ENCODE measurements around the gene ALLC.
"Not testable (repeated sequence)": the region's sequence is repeated elsewhere in the genome, so short reads cannot be mapped to it uniquely, and the experiment has no call there.

ALLC gene

DNA sequence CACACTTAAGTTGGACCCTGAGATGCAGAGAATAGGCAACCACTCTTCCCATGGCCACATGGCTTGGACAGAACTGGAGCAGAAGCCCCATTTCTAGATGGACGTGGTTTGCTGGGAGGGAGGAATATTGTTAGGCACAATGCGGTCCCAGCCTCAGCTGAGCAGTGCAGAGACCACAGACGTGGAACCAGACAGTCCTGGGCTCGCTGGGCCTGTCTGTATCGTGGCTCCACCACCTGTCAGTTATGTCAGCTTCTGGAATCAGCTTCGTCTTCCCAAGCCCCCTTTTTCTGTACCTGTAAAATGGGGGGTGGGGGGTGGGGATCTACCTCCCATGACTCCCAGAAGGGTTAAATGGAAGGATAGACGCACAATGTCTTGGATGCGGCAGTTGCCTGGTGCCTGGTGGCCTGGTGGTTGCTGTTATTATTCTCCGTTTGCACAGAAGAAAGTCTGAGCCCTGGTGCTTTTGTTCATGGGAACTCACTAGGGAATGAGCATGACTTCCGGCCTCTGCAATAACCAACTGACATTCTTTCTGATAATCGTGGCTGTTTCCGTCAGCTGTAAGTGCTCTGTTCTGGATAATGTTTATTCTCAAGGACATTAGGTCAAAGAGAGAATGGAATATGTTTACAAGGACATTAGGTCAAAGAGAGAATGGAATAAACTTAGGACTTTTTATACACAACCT is 31.7 kb upstream of the ALLC start:
- DNase-seq (ENCODE audit: extremely low read depth in 1 of 2, low read depth in 1 of 2): no peak

DNA sequence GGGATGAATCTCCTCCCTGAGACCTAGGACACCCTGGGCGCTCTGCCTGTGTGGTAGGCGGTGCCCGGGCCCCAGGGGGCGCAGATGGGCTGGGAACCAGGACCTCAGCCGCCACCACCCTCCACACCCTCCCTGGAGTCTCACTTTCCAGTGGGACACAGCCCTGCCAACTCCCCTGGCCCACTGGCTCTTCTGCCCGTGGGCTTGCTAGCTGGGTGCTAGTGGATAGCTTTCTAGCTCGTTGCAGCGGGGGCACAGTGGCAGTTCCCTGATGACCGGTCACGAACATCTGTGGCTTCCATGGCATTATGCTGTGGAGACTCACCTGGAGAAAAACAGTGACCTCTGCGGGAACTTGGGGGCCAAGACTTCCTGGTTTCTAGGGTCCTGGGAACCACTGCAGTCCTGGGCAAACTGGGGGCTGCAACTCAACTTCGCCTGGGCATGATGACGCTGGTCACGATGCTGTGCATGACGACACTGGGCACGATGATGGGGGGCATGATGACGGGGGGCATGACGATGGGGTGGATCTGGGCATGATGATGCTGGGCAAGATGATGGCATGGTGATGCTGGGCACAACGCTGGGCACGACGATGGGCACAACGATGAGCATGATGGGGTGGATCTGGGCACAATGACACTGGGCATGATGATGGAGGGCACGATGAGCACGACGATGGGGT is 31.0 kb upstream of the ALLC start:
- DNase-seq (ENCODE audit: extremely low read depth in 1 of 2, low read depth in 1 of 2): no peak

DNA sequence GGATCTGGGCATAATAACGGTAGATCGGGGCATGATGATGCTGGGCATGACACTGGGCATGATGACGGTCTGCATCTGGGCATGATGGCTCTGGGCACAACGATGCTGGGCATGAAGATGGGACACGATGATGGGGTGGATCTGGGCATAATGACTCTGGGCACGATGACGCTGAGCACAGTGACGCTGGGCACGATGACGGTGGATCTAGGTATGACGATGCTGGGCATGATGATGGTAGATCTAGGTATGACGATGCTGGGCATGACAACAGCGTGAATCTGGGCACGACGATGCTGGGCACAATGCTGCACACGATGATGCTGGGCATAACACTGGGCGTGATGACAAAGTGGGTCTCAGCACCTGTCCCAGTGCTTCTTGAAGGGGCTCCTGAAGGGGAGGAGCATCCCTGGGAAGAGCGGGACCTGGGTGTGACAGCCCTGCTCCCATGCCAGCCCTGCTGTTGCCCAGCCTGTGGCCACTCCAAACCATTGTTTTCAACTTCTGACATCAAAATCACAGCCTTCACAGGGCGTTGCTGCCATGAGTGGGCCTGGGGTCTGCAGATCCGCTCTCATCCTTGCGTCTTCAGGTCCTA is 30.4 kb upstream of the ALLC start:
- DNase-seq (ENCODE audit: extremely low read depth in 1 of 2, low read depth in 1 of 2): no peak

DNA sequence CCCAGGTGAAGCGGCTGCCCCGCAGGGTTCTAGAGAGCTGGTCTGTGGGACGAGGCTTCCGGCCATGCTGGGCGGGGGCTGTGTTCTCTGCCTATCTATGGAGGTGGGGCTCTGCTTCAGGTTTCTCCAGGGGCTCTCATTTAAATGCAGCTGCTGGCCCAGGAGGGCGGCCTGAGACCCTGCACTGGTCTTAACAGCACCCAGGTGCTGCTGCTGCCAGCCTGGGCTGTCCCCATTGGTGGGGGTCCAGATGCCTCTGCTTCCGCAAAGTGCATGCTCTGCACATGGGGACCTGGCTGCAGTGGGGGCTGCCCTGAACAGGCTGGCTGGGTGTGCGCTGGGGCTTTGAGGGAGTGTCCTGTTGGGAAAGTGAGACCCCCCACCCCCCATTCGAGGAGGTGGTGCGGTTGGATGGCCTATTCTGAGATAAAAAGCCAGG is 29.7 kb upstream of the ALLC start:
- DNase-seq (ENCODE audit: extremely low read depth in 1 of 2, low read depth in 1 of 2): no peak

DNA sequence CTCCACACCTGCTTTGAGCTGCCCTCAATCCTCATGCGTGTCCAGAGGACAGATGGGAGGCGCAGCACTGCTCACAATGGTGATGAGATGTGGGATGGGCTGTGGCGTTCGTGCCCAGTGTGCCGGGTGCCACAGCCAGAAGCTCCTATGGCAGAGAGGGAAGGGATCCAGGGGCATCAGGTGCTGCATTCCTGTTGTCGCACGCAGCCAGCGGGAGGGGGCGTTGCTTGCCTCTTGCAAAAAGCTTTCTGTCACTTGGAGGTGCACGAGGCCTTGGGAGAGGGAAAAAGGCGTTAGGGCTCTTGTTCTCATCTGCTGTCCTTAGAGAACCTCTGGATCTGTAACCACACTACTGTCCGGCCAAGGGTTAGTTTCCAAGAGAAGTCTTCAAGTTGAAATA is 29.2 kb upstream of the ALLC start:
- DNase-seq (ENCODE audit: extremely low read depth in 1 of 2, low read depth in 1 of 2): no peak

DNA sequence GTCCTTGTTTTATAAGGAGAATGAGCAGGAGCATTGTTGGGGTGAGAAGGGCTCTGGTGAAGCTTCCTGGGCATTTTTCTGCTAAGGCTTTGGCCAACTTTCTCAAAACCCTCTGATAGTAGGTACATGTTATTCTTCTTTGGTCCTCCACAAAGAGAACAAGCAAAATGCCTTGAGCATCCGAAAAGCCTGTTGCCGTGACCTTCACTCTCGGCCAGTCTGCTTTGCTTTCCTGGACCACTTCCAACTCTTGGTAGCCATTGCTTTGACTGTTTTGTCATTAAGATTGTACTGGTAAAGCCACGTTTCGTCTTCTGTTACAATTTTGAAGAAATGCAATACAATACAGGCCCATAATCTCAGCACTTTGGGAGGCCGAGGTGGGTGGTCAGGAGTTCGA is 27.4 kb upstream of the ALLC start:
- DNase-seq (ENCODE audit: extremely low read depth in 1 of 2, low read depth in 1 of 2): no peak

DNA sequence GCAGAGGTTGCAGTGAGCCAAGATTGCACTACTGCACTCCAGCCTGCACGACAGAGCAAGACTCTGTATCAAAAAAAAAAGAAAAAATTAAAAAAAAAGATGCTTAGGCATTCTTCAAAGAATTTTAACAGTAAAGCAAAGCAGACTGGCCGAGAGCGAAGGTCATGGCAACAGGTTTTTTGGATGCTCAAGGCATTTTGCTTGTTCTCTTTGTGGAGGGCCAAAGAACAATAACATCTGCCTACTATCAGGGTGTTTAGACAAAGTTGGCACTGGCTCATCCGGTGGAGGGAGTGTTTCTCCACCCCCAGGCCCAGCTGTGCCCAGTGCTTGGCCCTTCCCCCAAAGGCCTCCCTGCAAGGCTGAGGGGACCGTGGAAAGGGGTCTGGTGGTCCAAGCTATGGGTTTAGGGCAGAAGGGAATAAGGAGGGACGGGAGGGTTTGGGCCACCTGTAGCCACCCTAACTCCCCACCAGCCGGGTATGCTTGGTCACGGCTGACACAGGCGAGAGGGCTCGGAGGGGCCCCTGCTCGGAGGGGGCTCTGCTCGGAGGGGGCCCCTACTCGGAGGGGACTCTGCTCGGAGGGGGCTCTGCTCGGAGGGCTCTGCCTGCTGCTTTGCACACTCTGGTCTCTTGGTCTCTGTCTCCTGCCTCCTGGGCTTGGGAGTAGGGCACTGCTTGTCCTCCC is 26.7 kb upstream of the ALLC start:
- DNase-seq (ENCODE audit: extremely low read depth in 1 of 2, low read depth in 1 of 2): no peak

DNA sequence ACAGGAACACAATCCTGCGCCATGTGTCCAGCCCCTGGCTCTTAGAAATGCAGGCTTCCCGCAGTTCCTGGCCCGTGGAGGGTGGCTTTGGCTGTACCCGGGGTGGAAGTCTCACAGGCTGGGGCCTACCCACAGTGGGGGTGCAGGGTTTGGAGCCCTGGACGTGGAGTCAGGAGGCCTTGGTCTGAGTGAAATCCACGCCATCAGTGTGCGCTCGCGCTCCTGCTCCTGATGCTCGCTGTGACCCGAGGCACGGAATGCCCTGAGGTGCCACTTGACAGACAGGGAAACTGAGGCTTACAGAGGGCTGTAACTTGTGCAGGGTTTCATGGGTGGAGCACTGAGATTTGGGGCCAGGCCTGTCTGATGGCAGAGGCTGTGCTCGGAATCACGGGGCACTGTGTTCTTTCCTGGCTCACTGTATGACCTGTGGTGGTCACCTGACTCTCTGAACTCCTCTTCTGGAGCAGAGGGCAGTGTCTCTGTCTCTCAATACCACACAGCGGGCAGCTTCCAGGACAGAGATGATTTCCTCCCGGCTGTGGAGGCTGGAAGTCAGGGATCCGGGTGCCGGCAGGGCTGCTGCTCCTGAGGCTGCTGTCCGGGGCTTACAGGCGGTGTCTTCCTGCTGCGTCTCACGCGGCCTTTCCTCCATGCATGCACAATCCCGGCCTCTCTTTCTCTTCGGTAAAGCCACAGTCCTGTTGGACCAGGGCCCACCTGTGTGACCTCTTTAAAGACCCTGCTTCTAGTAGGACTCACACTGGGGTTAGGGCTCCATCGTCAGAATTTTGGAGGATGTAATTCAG is 25.9 kb upstream of the ALLC start:
- DNase-seq (ENCODE audit: extremely low read depth in 1 of 2, low read depth in 1 of 2): no peak

DNA sequence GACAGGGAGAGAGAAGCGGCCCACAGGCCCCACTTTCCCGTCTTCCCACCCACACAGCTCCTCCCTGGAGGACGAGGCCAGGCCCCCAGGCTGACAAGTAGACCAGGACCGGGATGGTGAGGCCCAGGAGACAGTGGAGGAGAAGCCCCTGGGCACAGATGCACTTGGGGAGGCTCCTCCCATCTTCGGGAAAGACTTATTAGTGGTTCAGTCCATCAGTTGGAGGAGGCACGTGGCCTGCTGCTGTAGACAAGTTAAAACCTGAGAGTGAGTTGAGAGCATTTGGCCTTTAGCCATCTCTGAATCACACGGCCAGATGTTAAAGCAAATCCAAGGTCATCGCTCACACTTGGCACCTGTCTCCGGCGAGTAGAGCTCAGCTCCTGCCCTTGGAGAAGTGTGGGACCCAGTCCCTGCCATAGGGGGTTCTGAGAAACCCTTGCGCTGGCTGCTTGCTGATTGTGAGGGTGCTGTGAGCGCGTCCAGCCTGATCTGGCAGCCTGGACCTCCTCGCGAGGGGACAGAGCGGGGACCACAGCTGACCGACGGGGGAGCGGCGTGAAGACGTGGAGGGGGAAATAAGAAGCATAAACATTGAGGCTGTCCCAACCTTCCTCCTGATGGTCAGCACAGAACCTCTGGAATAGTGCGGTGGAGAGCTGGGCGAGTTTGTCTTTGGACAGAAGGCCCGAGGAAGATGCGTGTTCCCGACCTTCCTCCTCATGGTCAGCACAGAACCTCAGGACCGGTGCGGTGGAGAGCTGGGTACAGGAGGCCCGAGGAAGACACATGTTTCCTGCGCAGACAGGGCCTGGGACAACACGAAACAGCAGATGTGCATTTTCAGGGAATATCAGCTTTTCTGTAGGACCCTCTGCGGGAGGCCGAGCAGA is 24.7 kb upstream of the ALLC start:
- DNase-seq (ENCODE audit: extremely low read depth in 1 of 2, low read depth in 1 of 2): no peak

DNA sequence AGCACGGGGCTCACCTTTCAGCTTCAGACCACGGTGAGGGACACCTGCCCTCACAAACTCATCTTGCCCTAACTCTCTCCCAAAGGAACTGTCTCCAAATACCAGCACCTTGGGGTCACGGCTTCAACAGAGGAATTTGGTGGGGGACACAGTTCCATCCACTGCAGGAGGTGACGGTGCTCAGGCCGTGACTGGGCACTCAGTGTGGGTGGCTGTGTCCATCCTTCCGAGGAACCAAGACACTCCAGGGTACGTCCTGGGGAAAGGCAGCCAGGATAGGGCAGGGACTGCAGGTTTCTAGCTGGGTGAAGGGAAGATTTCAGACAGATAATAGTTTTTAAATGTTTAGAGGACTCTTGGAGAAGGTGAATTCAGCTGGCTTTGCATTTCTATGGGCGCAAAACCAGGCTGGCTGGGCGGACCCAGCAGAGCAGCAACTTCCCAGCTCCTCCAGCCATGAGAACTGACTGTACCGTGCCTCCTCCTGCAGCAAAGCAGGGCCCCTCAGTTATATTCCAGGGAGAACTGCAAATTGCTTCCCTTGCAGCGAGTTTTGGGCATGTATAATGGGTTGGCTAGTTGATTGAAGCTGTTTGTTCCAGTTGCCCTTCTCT is 23.9 kb upstream of the ALLC start:
- no peak for DNase-seq (ENCODE audit: extremely low read depth in 1 of 2, low read depth in 1 of 2)

DNA sequence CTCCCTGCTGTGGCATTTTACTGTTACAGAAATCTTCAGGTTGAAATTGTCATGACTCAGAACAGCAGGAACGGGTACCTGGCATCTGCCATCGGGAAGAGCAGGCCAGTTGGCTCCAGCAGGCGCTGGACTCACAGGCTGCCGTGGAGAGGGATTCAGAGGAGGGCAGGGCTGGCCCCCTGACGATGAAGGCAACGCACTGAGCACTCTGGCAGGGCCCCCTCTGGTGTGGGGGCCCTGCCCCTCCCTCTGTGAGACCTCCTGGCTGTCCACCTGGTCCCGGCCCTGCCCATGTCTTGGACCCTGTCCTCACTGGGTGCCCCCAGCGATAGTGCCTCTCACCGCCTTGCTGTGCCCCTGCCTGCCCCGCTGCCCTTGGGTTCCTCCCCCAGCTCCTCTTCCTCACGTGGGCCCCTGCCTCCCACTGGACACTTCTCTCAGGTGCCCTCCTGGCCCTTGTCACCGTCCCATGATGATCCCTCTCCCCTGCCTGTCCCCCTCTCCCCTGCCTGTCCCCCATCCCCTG is 23.3 kb upstream of the ALLC start:
- DNase-seq (ENCODE audit: extremely low read depth in 1 of 2, low read depth in 1 of 2): no peak

DNA sequence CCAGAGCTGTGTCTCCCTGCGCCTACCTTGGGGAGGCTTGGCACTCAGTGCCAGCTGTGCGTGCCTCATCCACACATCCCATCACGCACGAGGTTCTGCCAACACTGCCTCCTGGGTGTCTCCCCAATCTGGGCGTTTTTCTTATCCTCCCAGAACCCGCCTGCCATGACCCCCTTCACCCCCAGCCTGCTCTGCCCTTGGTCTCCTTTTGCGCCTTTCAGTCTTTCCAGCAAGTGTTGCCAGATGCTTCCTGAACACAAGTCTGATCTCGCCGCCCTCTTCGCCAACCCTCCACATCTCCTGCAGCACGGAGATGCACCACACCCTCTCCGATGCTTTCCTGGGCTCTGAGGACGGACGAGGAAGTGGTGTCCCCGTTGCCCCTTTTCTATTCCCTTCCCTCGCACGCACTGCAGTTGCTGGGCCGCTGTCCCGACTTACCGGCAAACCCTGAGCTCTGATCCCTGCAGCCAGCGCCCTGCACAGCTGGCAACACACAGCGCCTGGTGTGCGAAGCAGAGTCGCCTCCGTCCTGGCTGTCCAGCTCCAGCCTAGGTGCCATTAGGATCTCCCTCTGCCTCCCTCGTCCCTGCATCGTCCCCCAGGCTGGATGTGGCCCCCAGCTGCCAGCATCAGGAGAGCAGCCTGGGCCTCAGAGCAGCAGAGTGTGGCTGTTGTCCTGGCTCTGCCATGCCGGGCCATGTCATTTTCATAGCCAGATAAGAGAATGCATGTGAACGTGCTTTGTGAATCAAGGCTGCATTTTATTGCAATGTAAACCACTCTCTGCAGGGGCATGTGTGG is 22.6 kb upstream of the ALLC start:
- DNase-seq (ENCODE audit: extremely low read depth in 1 of 2, low read depth in 1 of 2): no peak

DNA sequence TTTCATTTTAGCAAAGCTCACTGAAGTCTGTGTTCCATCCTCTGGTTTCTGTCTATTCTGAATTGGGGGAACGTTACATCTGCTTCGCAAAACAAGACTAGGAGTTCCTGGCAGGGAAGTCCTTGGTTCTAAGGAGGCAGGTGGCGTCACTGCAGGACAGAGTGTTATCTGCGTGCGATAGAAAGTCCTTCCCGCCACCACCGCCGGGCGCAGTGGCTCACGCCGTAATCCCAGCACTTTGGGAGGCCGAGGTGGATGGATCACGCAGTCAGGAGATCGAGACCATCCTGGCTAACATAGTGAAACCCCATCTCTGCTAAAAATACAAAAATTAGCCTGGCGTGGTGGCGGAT is 22.0 kb upstream of the ALLC start:
- DNase-seq (ENCODE audit: extremely low read depth in 1 of 2, low read depth in 1 of 2): not testable (repeated sequence)

DNA sequence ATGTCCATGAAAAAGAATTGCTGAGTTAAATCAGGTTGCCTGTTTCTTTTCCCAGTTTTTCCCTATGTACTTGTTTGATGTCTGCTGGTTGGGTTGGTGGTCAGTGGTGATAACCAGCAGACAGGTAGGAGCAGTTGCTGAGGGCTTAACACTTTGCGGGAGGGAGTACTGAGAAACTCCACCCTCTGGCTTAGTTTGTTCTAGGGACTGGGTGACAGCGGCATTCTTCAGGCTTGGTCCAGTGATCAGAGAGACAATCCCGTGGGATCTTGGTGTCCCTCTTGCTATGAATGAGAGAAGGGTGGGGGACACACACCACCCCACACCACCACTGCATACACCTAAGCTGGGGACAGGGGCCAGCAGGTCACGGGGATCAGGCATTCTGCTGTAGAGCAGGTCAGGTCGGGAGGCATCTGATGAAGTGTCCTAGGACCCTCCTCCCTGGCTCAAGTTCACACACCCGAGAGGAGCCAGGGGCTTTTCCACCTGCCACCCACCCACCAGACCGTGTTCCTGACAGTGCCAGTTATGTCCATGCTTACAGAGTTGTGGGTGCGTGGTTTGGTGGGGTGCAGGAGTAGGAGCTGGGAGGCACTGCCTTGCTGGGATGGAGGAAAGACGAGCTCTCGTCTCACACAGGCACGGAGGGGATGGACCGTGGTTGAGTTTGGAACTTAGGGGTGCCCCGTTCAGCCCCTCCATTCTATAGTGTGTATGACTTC is 21.3 kb upstream of the ALLC start:
- DNase-seq (ENCODE audit: extremely low read depth in 1 of 2, low read depth in 1 of 2): no peak

DNA sequence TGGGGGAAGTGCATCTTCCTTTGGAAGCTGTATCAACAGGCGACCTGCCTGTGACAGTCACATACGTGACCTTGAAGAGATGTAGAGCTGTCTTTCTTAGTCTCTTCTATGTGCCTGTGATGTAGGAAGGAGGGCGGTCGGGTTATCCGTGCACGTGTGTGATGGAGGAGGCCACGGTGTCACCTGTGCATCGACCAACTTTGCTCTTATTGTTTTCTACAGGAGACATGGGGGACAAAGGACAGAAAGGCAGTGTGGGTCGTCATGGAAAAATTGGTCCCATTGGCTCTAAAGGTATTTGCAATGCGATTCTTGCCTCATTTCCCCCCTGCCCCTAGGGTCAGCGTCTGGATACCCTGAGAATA is 20.7 kb upstream of the ALLC start:
- no peak for DNase-seq (ENCODE audit: extremely low read depth in 1 of 2, low read depth in 1 of 2)

DNA sequence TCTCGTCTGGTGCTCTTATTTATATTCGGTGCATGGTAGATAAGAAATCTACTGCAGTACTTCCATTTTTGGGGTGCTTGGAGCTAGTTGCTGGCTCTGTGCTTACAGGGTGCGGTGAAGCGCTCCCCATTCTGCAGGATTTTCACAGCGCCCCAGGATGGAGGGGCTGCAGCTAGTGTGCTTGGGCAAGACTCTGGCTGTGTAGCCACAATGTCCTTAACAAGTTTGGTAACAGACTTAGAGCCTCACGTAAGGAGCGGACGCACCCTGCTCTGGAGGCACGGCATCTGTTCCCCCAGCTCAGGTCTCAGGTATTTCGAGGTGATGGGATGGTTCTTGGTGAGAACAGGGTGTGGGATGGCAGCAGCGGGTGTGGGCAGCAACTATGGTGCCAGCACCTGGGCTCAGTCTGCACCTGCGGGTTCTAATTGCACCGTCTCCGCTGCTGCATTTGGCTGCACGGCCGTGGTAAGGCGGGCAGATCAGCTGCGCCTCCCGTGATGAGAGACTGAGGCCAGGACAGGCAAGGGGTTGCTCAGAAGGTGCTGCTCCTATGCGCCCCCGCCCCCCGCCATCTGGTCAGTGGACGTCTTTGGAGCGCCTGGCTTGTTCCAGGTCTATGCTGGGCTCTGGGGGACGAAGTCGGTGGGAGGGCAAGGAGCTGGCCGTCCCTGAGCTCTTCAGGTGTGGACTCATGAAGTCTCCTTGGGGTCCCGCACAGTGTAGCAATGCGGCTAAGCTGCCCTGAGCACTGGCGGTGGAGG is 20.1 kb upstream of the ALLC start:
- no peak for DNase-seq (ENCODE audit: extremely low read depth in 1 of 2, low read depth in 1 of 2)

DNA sequence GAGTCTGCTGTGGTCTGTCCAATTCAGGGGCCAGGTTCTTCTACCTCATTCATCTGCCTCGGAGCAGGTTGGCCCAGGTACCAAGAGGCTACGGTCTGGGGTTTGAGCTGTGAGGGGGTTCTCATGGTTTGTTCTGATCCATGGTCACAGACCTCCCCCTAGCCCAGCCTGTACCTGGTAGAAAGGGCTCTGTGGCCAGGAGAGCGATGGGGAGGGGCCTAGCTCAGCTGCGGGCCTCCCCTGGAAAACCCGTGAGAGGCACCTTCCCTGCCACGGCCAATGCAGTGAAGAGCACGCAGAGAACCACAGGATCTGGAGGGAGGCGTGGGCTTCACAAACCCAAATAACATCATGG is 19.6 kb upstream of the ALLC start:
- no peak for DNase-seq (ENCODE audit: extremely low read depth in 1 of 2, low read depth in 1 of 2)

All from stimulated activated CD8-positive, alpha-beta memory T cell treated with anti-CD3 and anti-CD28 coated beads, Interleukin-7, amount 100 ng/mL, for 48 hours (primary cell).